IPS-15b (cell line): Measurements from ENCODE around the gene AUTS2.

Experiments
- H3K27me3 ChIP-seq: one replicate; pipeline ENCODE4 v1.6.1; 2013; ENCODE audit warnings: low read length; ENCODE audit not compliant: control insufficient read depth, insufficient read depth
- H3K36me3 ChIP-seq: one replicate; pipeline ENCODE4 v1.6.1; 2013; ENCODE audit warnings: low read length; ENCODE audit not compliant: control insufficient read depth, insufficient read depth
- H3K4me1 ChIP-seq: one replicate; pipeline ENCODE4 v1.6.1; 2013; ENCODE audit warnings: mild to moderate bottlenecking, low read length; ENCODE audit not compliant: control insufficient read depth, insufficient read depth
- H3K4me3 ChIP-seq: one replicate; pipeline ENCODE4 v1.5.1; 2013; ENCODE audit warnings: low read depth, low read length
- H3K9ac ChIP-seq: one replicate; pipeline ENCODE4 v1.6.1; 2013; ENCODE audit warnings: low read depth, mild to moderate bottlenecking, low read length
- H3K9me3 ChIP-seq: one replicate; pipeline ENCODE4 v1.6.1; 2013; ENCODE audit warnings: mild to moderate bottlenecking, low read length; ENCODE audit not compliant: control insufficient read depth, insufficient read depth

The AUTS2 gene

DNA sequence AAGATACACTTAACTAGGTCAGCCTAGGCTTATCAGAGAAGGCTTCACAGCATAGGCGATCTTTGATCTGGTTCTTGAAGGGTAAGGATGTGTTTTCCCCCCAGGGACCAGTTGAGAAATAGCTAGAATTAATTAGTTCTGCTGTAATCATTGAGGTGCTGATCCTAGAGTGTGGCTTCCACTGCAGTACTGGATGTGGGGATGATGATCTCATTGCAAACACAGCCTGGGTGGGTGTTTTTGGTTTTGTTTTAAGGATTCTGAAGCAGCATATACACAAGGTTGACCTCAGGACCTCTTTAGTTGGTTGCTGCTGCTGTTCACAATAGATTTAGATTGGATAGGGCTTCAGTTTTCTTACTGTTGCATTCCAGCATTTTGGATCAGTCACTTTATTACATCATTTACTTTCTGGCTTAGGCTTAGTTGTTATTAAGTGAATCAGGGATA lies 159.7 kb downstream of the AUTS2 start:
- Histone ChIP-seq H3K4me1 (peaks cover 4% of the 10 kb centered on the region), H3K9ac (no peak overlapping the region)

GRCh38 chr7:69759373-69759772 lies 161.1 kb downstream of the AUTS2 start:
- H3K27me3 ChIP-seq = no peaks in the 10 kb centered on the region
- peaks cover 4% of the 10 kb centered on the region for H3K4me1 ChIP-seq

More for the DNA sequence above, 159.7 kb downstream of the AUTS2 start:
- Histone ChIP-seq H3K27me3 (no peaks in the 10 kb centered on the region), H3K4me3 (no peak overlapping the region), H3K9me3 (no peaks in the 10 kb centered on the region), H3K36me3 (no peaks in the 10 kb centered on the region)

DNA sequence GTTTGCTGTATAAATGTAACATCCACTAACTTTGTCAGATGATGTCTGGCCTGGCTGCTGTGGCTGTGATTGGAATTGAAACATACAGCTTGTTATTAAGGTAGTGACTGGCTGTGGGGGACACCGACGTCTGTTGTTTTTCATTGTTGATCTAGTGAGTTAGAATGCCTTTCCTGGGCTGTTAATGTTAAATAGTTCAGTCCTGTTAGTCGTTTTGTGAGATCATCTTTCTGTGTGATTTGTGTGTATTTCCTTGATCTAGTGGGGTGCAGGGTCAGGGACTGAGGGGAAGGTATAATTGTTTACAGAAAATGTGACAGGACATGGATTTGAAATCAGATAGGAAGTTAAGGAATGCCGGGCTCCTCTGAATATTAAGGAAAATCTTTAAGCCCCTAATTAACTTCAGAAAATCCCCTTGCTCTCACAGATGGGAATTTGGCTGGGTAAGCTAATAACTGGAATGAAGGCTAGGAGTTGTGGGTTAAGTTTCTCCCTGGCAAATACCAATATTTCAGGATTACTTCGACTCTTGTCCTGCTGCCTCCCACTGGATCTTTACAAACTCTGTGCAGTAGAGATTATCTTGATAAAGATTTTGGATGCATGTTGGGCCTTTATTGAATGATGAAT lies 163.1 kb downstream of the AUTS2 start:
- H3K9me3 ChIP-seq = no peaks in the 10 kb centered on the region
- peaks cover 2% of the 10 kb centered on the region for H3K4me1 ChIP-seq
- H3K27me3 ChIP-seq = no peaks in the 10 kb centered on the region
- no peak overlapping the region for H3K9ac ChIP-seq
- H3K36me3 ChIP-seq = no peaks in the 10 kb centered on the region
- no peak overlapping the region for H3K4me3 ChIP-seq

More at GRCh38 chr7:69759373-69759772, 161.1 kb downstream of the AUTS2 start:
- Histone ChIP-seq H3K4me3 (no peak overlapping the region), H3K9ac (no peak overlapping the region), H3K9me3 (no peaks in the 10 kb centered on the region), H3K36me3 (no peaks in the 10 kb centered on the region)

- Histone ChIP-seq H3K4me3 (no peak overlapping the region), H3K36me3 (no peaks in the 10 kb centered on the region), H3K4me1 (peaks cover 2% of the 10 kb centered on the region), H3K9ac (no peak overlapping the region), H3K9me3 (no peaks in the 10 kb centered on the region), H3K27me3 (no peaks in the 10 kb centered on the region)
Measured at GRCh38 chr7:69762821-69763352, 164.6 kb downstream of the AUTS2 start.

GRCh38 chr7:69763513-69763912 lies 165.2 kb downstream of the AUTS2 start:
- H3K27me3 ChIP-seq = no peaks in the 10 kb centered on the region
- no peaks in the 10 kb centered on the region for H3K36me3 ChIP-seq
- H3K9ac ChIP-seq = no peak overlapping the region
- H3K4me1 ChIP-seq = peaks cover 2% of the 10 kb centered on the region
- H3K4me3 ChIP-seq = no peak overlapping the region
- H3K9me3 ChIP-seq = no peaks in the 10 kb centered on the region

DNA sequence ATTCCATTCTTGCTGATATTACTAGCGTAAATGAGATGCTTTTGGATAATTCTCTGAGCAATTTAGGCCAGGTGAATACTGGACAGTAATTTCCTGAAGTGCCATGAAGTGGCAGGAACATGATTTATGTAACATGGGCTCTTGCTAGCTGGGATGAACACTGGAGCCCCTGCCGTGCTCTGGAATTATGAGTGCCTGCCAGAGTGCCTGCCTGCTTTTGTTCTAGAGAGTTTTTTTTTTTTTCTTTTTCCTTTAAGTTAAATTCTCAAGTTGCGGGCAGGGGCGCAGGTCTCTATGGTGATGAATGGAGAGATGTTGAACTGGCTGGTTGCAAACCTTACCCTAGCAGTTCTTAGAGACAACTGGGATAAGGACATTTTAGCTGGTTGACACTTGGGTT lies 165.9 kb downstream of the AUTS2 start:
- Histone ChIP-seq H3K27me3 (no peaks in the 10 kb centered on the region), H3K36me3 (no peaks in the 10 kb centered on the region), H3K9ac (no peak overlapping the region), H3K4me3 (no peak overlapping the region), H3K4me1 (no peaks in the 10 kb centered on the region), H3K9me3 (no peaks in the 10 kb centered on the region)

DNA sequence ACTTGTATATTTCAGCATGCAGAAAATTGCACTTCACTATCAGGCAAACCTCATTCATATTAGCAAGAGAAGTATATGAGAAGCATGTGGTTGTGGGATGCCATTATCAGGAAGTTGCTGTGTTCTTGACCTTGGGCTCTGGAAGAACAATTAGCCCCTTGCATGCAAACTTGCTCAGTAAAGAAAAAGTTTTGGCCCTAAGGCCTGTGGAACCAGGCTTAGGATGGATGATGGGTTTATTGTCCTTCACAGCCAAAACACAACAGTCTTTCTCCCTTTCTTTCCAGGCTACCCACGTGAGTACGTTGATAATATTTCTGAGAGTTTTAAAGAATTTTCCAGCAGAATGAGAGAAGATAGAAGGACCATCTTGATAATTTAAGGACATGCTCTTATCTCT lies 166.4 kb downstream of the AUTS2 start:
- Histone ChIP-seq H3K36me3 (no peaks in the 10 kb centered on the region), H3K4me3 (no peak overlapping the region), H3K9ac (no peak overlapping the region), H3K9me3 (no peaks in the 10 kb centered on the region), H3K27me3 (no peaks in the 10 kb centered on the region), H3K4me1 (no peaks in the 10 kb centered on the region)

GRCh38 chr7:69765879-69766278 lies 167.6 kb downstream of the AUTS2 start:
- H3K9me3 ChIP-seq = no peaks in the 10 kb centered on the region
- no peaks in the 10 kb centered on the region for H3K36me3 ChIP-seq
- peaks cover 4% of the 10 kb centered on the region for H3K4me1 ChIP-seq
- H3K4me3 ChIP-seq = no peak overlapping the region
- H3K27me3 ChIP-seq = no peaks in the 10 kb centered on the region
- no peak overlapping the region for H3K9ac ChIP-seq

GRCh38 chr7:69768986-69769595 lies 170.8 kb downstream of the AUTS2 start:
- Histone ChIP-seq H3K9ac (no peak overlapping the region), H3K27me3 (no peaks in the 10 kb centered on the region), H3K4me1 (peaks cover 4% of the 10 kb centered on the region), H3K4me3 (no peak overlapping the region), H3K9me3 (no peaks in the 10 kb centered on the region), H3K36me3 (no peaks in the 10 kb centered on the region)

GRCh38 chr7:69769826-69770225 lies 171.6 kb downstream of the AUTS2 start:
- H3K36me3 ChIP-seq = no peaks in the 10 kb centered on the region
- no peak overlapping the region for H3K9ac ChIP-seq
- no peaks in the 10 kb centered on the region for H3K27me3 ChIP-seq
- no peaks in the 10 kb centered on the region for H3K9me3 ChIP-seq
- H3K4me1 ChIP-seq = peaks cover 4% of the 10 kb centered on the region
- H3K4me3 ChIP-seq = no peak overlapping the region

DNA sequence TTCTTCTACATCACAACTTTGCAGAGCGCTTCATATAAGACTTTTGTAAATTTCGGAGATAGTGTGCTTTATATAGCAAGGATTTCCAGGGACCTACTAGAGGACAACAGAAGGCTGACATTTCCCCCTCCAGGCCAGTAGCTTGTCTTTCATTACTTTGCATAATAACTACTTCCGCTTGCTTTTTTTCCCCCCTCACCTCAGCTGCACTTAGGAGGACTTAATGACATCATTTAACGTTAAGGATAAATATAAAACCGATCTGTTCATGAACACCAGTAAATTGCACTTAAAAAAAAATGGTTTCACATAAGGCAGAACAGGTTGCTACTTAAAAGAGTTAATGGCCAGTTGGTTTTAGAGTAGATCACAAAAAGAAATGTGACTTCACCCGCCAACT lies 172.3 kb downstream of the AUTS2 start:
- Histone ChIP-seq H3K4me1 (peaks cover 4% of the 10 kb centered on the region), H3K9me3 (no peaks in the 10 kb centered on the region), H3K4me3 (no peak overlapping the region), H3K27me3 (no peaks in the 10 kb centered on the region), H3K36me3 (no peaks in the 10 kb centered on the region), H3K9ac (no peak overlapping the region)
